Neural progenitor cell (in vitro differentiated cells): ENCODE measurements around the gene PRKCSH. TPM values are rescaled to one million over a fixed set of nuclear protein-coding genes. Genes with fewer than 3 reads are reported as not detected.
"Not testable (repeated sequence)": the region's sequence is repeated elsewhere in the genome, so short reads cannot be mapped to it uniquely, and the experiment has no call there.

Source experiments
- DNase-seq: peaks from one replicate; pipeline ENCODE4 v3.0.0-alpha.2; 2016; ENCODE audit warnings: low spot score
- H2AFZ ChIP-seq: fragments of 200-600 bp; sonication (generic); replicated peaks from 2 replicates; pipeline ENCODE4 v1.6.1; 2016; ENCODE audit warnings: antibody characterized with exemption
- H3F3A ChIP-seq: fragments of 200-600 bp; sonication (generic); 2 replicates; pipeline ENCODE4 v1.6.1; 2016; ENCODE audit warnings: antibody characterized with exemption, low read depth
- H3K27ac ChIP-seq: fragments of 200-600 bp; sonication (generic); 2 replicates; pipeline ENCODE4 v1.5.1; 2016; ENCODE audit warnings: mild to moderate bottlenecking
- H3K27me3 ChIP-seq: fragments of 200-600 bp; sonication (generic); 2 replicates; pipeline ENCODE4 v1.6.1; 2016; ENCODE audit warnings: mild to moderate bottlenecking, moderate library complexity
- H3K36me3 ChIP-seq: fragments of 200-600 bp; sonication (generic); 2 replicates; pipeline ENCODE4 v1.5.1; 2016
- H3K4me1 ChIP-seq: fragments of 200-600 bp; sonication (generic); 2 replicates; pipeline ENCODE4 v1.6.1; 2016; ENCODE audit warnings: mixed run types
- H3K4me2 ChIP-seq: fragments of 200-600 bp; sonication (generic); 2 replicates; pipeline ENCODE4 v1.6.1; 2016
- H3K4me3 ChIP-seq: fragments of 200-600 bp; sonication (generic); 2 replicates; pipeline ENCODE4 v1.5.1; 2016
- H3K79me2 ChIP-seq: fragments of 200-600 bp; sonication (generic); 2 replicates; pipeline ENCODE4 v1.6.1; 2016; ENCODE audit warnings: low read depth
- H3K9ac ChIP-seq: fragments of 200-600 bp; sonication (generic); 2 replicates; pipeline ENCODE4 v1.6.1; 2016
- H3K9me3 ChIP-seq: fragments of 200-600 bp; sonication (generic); 2 replicates; pipeline ENCODE4 v1.5.1; 2016; ENCODE audit warnings: low read depth
- H4K20me1 ChIP-seq: fragments of 200-600 bp; sonication (generic); 2 replicates; pipeline ENCODE4 v1.6.1; 2016; ENCODE audit warnings: low read depth
- H3K27ac Mint-ChIP-seq: 3 replicates; pipeline ENCODE4 v1.8.0; 2021; ENCODE audit warnings: mixed read lengths
- H3K27me3 Mint-ChIP-seq: 2 replicates; pipeline ENCODE4 v1.8.0; 2022; ENCODE audit warnings: low read depth, mild to moderate bottlenecking, inconsistent platforms, moderate library complexity, mixed read lengths; ENCODE audit not compliant: insufficient read depth
- H3K36me3 Mint-ChIP-seq: 3 replicates; pipeline ENCODE4 v1.8.0; 2021; ENCODE audit warnings: mixed read lengths
- H3K4me1 Mint-ChIP-seq: 3 replicates; pipeline ENCODE4 v1.8.0; 2021; ENCODE audit warnings: mixed read lengths
- H3K4me3 Mint-ChIP-seq: 3 replicates; pipeline ENCODE4 v1.8.0; 2021; ENCODE audit warnings: mild to moderate bottlenecking, moderate library complexity, mixed read lengths
- H3K9me3 Mint-ChIP-seq: 3 replicates; pipeline ENCODE4 v1.8.0; 2020; ENCODE audit warnings: mixed read lengths
- CTCF ChIP-seq: fragments of 200-600 bp; sonication (generic); IDR thresholded peaks from 2 replicates; pipeline ENCODE4 v1.5.1; 2017; ENCODE audit warnings: antibody characterized with exemption, mild to moderate bottlenecking
- EZH2 ChIP-seq: fragments of 200-600 bp; sonication (generic); IDR thresholded peaks from 2 replicates; pipeline ENCODE4 v1.6.1; 2017; ENCODE audit warnings: antibody characterized with exemption, mild to moderate bottlenecking, moderate library complexity
- EZH2phosphoT487 ChIP-seq: fragments of 200-600 bp; sonication (generic); IDR thresholded peaks from 2 replicates; pipeline ENCODE4 v1.6.1; 2017; ENCODE audit warnings: antibody characterized with exemption
- total RNA-seq: library from RNA; depleted of rRNA; stranded (reverse); fragments of >200 nt; gene quantifications from 2 replicates; pipeline ENCODE4 v1.2.3, GENCODE V29; 2015; ENCODE audit warnings: low replicate concordance

Gene PRKCSH
- total RNA-seq, 1 donor from 2014 or later: 53.6 TPM

- peaks cover 12% of the 10 kb centered on the region for H3K4me1 Mint-ChIP-seq
- no peak overlapping the region for H3K4me3 Mint-ChIP-seq
These were observed 11.6 kb upstream of the PRKCSH start for GRCh38 chr19:11423791-11424181.

DNA sequence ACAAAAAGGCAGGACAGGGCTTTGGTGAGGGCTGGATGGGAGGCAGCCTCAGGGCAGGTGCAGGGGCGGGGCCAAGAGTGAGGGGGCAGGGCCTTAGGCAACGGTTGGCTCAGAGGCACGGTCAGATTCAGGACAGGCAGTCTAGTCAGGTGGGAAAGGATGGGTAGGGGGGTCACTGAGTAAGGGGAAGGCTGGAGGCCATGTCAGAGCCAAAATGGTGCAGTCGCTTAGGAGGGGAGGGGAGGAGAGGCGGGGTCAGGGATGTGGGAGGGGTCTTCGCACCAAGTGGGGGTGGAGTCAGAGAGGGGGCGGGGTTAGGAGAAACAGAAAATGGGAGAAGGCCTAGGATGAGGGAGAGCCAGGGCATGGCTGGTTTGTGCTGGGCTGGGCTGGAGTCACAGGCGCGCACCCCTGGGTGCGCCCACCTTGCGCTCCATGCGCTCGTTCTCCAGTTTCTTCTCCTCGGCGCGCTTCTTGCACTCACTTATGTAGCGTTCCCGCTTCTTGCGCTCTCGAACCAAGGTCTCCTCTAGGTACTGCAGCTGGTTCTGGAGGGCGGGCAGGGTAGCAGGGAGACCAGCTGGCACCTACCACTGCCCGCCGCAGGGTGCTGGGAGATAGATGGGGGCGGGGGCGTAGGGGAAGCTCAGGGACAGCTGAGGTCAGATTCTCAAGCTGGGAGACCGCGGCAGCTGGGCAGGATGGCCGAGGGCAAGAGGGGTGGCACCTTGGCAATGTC lies 9.5 kb upstream of the PRKCSH start:
- peaks cover 28% of the 10 kb centered on the region for H3K27me3 Mint-ChIP-seq
- H3K4me3 Mint-ChIP-seq: peak overlapping the region; percentile 18
- H3K36me3 Mint-ChIP-seq: no peaks in the 10 kb centered on the region
- H3K4me2 ChIP-seq: no peak overlapping the region
- no peak overlapping the region for H2AFZ ChIP-seq
- peaks cover 6% of the 10 kb centered on the region for H3K4me1 Mint-ChIP-seq
- H3K27ac Mint-ChIP-seq: no peak overlapping the region
- H3F3A ChIP-seq: peaks cover 25% of the 10 kb centered on the region
- no peak overlapping the region for H3K27ac ChIP-seq
- H3K27me3 ChIP-seq: peaks cover 36% of the 10 kb centered on the region
- no peaks in the 10 kb centered on the region for H3K36me3 ChIP-seq
- no peaks in the 10 kb centered on the region for H3K79me2 ChIP-seq
- no peak overlapping the region for H3K4me3 ChIP-seq
- H3K4me1 ChIP-seq: peaks cover 5% of the 10 kb centered on the region
- TF ChIP-seq EZH2phosphoT487: no peak
- TF ChIP-seq EZH2: no peak
- TF ChIP-seq CTCF: no peak
- H3K9me3 Mint-ChIP-seq: peaks cover 6% of the 10 kb centered on the region
- no peak overlapping the region for H3K9ac ChIP-seq
- H4K20me1 ChIP-seq: no peaks in the 10 kb centered on the region
- no peak for DNase-seq
- H3K9me3 ChIP-seq: no peaks in the 10 kb centered on the region

More at GRCh38 chr19:11423791-11424181, 11.6 kb upstream of the PRKCSH start:
- no peak overlapping the region for H3K27ac ChIP-seq
- H3K27me3 Mint-ChIP-seq: peaks cover 44% of the 10 kb centered on the region
- H3K36me3 Mint-ChIP-seq: no peaks in the 10 kb centered on the region
- H4K20me1 ChIP-seq: peaks cover 4% of the 10 kb centered on the region
- H3K36me3 ChIP-seq: no peaks in the 10 kb centered on the region
- no peak for DNase-seq
- H2AFZ ChIP-seq: no peak overlapping the region
- H3K4me2 ChIP-seq: no peak overlapping the region
- peaks cover 57% of the 10 kb centered on the region for H3K27me3 ChIP-seq
- H3K9ac ChIP-seq: no peak overlapping the region
- H3K9me3 ChIP-seq: no peaks in the 10 kb centered on the region
- H3K4me1 ChIP-seq: peaks cover 8% of the 10 kb centered on the region
- no peak overlapping the region for H3K4me3 ChIP-seq
- TF ChIP-seq EZH2phosphoT487: no peak
- no peak for TF ChIP-seq EZH2
- TF ChIP-seq CTCF: no peak
- H3F3A ChIP-seq: peaks cover 28% of the 10 kb centered on the region
- H3K9me3 Mint-ChIP-seq: peaks cover 6% of the 10 kb centered on the region
- no peaks in the 10 kb centered on the region for H3K79me2 ChIP-seq
- H3K27ac Mint-ChIP-seq: no peak overlapping the region

DNA sequence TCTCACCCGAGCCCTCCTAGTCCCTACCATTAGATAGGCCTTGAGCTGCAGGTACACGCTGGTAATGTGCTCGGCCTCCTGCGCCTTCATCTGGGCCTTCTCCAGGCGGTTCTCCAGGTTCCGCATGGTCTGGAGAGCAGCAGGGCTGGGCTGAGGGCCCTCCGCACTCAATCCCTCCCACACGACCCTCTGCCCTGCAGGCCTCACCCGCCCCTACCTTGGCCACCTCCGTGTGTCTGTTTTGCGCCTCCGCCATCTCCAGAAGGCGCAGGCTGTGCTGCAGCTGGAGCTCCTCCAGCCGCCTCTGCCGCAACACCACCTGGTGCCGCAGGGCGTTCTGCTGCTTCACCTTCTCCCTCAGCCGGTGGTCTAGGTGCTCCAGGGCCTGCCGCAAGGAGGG lies 8.8 kb upstream of the PRKCSH start:
- peaks cover 21% of the 10 kb centered on the region for H3K27me3 Mint-ChIP-seq
- Histone ChIP-seq H3K4me3 (no peak overlapping the region), H3F3A (peaks cover 20% of the 10 kb centered on the region), H2AFZ (no peak overlapping the region), H3K27me3 (peaks cover 28% of the 10 kb centered on the region), H3K27ac (no peak overlapping the region), H3K4me1 (no peaks in the 10 kb centered on the region), H4K20me1 (no peaks in the 10 kb centered on the region), H3K9me3 (no peaks in the 10 kb centered on the region), H3K4me2 (no peak overlapping the region), H3K79me2 (no peaks in the 10 kb centered on the region), H3K36me3 (no peaks in the 10 kb centered on the region), H3K9ac (no peak overlapping the region)
- no peaks in the 10 kb centered on the region for H3K4me1 Mint-ChIP-seq
- no peak for TF ChIP-seq CTCF
- no peak for TF ChIP-seq EZH2
- no peak for TF ChIP-seq EZH2phosphoT487
- H3K4me3 Mint-ChIP-seq: no peak overlapping the region
- H3K27ac Mint-ChIP-seq: no peak overlapping the region
- no peaks in the 10 kb centered on the region for H3K36me3 Mint-ChIP-seq
- no peak for DNase-seq
- peaks cover 6% of the 10 kb centered on the region for H3K9me3 Mint-ChIP-seq

GRCh38 chr19:11433526-11433925 lies 1.9 kb upstream of the PRKCSH start:
- H2AFZ ChIP-seq, H3K9ac ChIP-seq, DNase-seq, H3K27me3 Mint-ChIP-seq, H3K4me3 ChIP-seq, H3K9me3 ChIP-seq, H3K4me3 Mint-ChIP-seq, H3K4me2 ChIP-seq, H3K27me3 ChIP-seq, H4K20me1 ChIP-seq, H3K9me3 Mint-ChIP-seq, H3K36me3 ChIP-seq, H3K27ac Mint-ChIP-seq, H3K27ac ChIP-seq: not testable (repeated sequence)
- Histone ChIP-seq H3F3A (peaks cover 16% of the 10 kb centered on the region), H3K4me1 (peaks cover 11% of the 10 kb centered on the region), H3K79me2 (peaks cover 23% of the 10 kb centered on the region)
- peaks cover 21% of the 10 kb centered on the region for H3K4me1 Mint-ChIP-seq
- peaks cover 11% of the 10 kb centered on the region for H3K36me3 Mint-ChIP-seq
